ENCODE data around the gene CNTN1.

- no peak for TF ChIP-seq HDGF (IDR thresholded peaks at IDR 0.05; ENCODE audit: borderline replicate concordance)
- no peak for TF ChIP-seq FOXA1 (IDR thresholded peaks at IDR 0.05)
- TF ChIP-seq BHLHE40 (IDR thresholded peaks at IDR 0.05; ENCODE audit: borderline replicate concordance) = no peak
- TF ChIP-seq ZNF384 (IDR thresholded peaks at IDR 0.05) = no peak
- TF ChIP-seq FOXK2 (IDR thresholded peaks at IDR 0.05) = no peak
- TF ChIP-seq NFRKB (IDR thresholded peaks at IDR 0.05) = no peak
- no peak for TF ChIP-seq FOXM1 (IDR thresholded peaks at IDR 0.05; ENCODE audit: borderline replicate concordance)
- TF ChIP-seq PKNOX1 (IDR thresholded peaks at IDR 0.05) = no peak
Observed at GRCh38 chr12:41032386-41032785, 340.1 kb downstream of the CNTN1 start.

Measured in HEK293T (cell line).